ENCODE results near the gene SLC26A11.
A peak's percentile ranks its signal among the peaks of the same experiment; 100 is the strongest.
"Not testable (repeated sequence)": the region's sequence is repeated elsewhere in the genome, so short reads cannot be mapped to it uniquely, and the experiment has no call there.

Gene SLC26A11

GRCh38 chr17:80191865-80192661 is 28.2 kb upstream of the SLC26A11 start:
- no peak for DNase-seq (ENCODE audit: extremely low spot score)
- POLR2A ChIA-PET: interaction anchor here (1.4 kb wide), 1 partner anchor 13 kb away, joined by 3 read pairs; no protein-coding TSS in a partner anchor
- TF ChIP-seq, protein P1, sequence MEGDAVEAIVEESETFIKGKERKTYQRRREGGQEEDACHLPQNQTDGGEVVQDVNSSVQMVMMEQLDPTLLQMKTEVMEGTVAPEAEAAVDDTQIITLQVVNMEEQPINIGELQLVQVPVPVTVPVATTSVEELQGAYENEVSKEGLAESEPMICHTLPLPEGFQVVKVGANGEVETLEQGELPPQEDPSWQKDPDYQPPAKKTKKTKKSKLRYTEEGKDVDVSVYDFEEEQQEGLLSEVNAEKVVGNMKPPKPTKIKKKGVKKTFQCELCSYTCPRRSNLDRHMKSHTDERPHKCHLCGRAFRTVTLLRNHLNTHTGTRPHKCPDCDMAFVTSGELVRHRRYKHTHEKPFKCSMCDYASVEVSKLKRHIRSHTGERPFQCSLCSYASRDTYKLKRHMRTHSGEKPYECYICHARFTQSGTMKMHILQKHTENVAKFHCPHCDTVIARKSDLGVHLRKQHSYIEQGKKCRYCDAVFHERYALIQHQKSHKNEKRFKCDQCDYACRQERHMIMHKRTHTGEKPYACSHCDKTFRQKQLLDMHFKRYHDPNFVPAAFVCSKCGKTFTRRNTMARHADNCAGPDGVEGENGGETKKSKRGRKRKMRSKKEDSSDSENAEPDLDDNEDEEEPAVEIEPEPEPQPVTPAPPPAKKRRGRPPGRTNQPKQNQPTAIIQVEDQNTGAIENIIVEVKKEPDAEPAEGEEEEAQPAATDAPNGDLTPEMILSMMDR (IDR thresholded peaks at IDR 0.05; ENCODE audit: control extremely low read depth, extremely low read depth, low read depth, missing control alignments): no peak
- CTCF ChIA-PET: interaction anchor here (1.2 to 1.6 kb wide), 6 partner anchors 8 to 90 kb away, joined by 3 to 5 read pairs (median 4); partner anchors contain the start of gene GAA

DNA sequence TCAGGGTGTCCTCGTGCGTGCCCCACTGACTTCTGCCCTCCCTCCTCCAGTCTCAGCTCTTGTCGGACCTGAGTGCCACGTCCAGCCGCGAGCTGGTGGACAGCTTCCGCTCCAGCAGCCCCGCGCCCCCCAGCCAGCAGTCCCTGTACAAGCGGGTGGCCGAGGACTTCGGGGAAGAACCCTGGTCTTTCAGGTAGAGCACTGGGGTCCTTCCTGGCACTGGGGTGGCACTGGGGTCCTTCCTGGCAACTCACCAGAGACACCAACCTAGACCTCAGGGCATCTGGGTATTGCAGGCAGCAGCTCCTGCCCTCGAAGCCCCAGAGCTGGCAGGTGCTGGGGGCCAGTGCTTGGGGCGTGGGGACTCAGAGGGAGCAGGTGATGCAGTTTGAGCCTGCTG is 25.1 kb upstream of the SLC26A11 start:
- TF ChIP-seq, protein P1 (IDR thresholded peaks at IDR 0.05; ENCODE audit: control extremely low read depth, extremely low read depth, low read depth, missing control alignments): no peak
- POLR2A ChIA-PET: no interaction called here
- CTCF ChIA-PET: interaction anchor here (0.8 to 4.3 kb wide), 28 partner anchors 8 to 214 kb away, joined by 3 to 32 read pairs (median 4); no protein-coding TSS in a partner anchor
- DNase-seq (ENCODE audit: extremely low spot score): no peak

- DNase-seq (ENCODE audit: extremely low spot score): peak; percentile 64
- ChIA-PET POLR2A (no interaction called here), CTCF (interaction anchor here (0.7 to 4.3 kb wide), 37 partner anchors 9 to 213 kb away, joined by 3 to 32 read pairs (median 4); partner anchors contain the start of gene GAA)
- TF ChIP-seq, protein P1 (IDR thresholded peaks at IDR 0.05; ENCODE audit: control extremely low read depth, extremely low read depth, low read depth, missing control alignments): peak; percentile 85
These were observed 24.3 kb upstream of the SLC26A11 start for GRCh38 chr17:80195671-80196529.

GRCh38 chr17:80196652-80197051 is 23.6 kb upstream of the SLC26A11 start:
- TF ChIP-seq, protein P1 (IDR thresholded peaks at IDR 0.05; ENCODE audit: control extremely low read depth, extremely low read depth, low read depth, missing control alignments): no peak
- no peak for DNase-seq (ENCODE audit: extremely low spot score)
- POLR2A ChIA-PET: no interaction called here
- CTCF ChIA-PET: interaction anchor here (1.0 to 4.3 kb wide), 19 partner anchors 9 to 166 kb away, joined by 3 to 32 read pairs (median 5); no protein-coding TSS in a partner anchor

- ChIA-PET CTCF (interaction anchor here (1.1 kb wide), 1 partner anchor 11 kb away, joined by 4 read pairs; no protein-coding TSS in a partner anchor), POLR2A (no interaction called here)
- DNase-seq (ENCODE audit: extremely low spot score): no peak
- TF ChIP-seq, protein P1 (IDR thresholded peaks at IDR 0.05; ENCODE audit: control extremely low read depth, extremely low read depth, low read depth, missing control alignments): no peak
These were observed 22.0 kb upstream of the SLC26A11 start for GRCh38 chr17:80198144-80198661.

GRCh38 chr17:80199295-80199694 is 20.9 kb upstream of the SLC26A11 start:
- POLR2A ChIA-PET: interaction anchor here (0.7 kb wide), 1 partner anchor 86 kb away, joined by 3 read pairs; no protein-coding TSS in a partner anchor
- CTCF ChIA-PET; DNase-seq (ENCODE audit: extremely low spot score): not testable (repeated sequence)
